ENCODE results near the gene MUC13. TPM values are rescaled to one million over a fixed set of nuclear protein-coding genes. Genes with fewer than 3 reads are reported as not detected.

MUC13 gene
- total RNA-seq, 1 donor from 2014 or later = not detected

GRCh38 chr3:124876401-124876878, 58.1 kb downstream of the MUC13 start:
- TF ChIP-seq, protein P1, sequence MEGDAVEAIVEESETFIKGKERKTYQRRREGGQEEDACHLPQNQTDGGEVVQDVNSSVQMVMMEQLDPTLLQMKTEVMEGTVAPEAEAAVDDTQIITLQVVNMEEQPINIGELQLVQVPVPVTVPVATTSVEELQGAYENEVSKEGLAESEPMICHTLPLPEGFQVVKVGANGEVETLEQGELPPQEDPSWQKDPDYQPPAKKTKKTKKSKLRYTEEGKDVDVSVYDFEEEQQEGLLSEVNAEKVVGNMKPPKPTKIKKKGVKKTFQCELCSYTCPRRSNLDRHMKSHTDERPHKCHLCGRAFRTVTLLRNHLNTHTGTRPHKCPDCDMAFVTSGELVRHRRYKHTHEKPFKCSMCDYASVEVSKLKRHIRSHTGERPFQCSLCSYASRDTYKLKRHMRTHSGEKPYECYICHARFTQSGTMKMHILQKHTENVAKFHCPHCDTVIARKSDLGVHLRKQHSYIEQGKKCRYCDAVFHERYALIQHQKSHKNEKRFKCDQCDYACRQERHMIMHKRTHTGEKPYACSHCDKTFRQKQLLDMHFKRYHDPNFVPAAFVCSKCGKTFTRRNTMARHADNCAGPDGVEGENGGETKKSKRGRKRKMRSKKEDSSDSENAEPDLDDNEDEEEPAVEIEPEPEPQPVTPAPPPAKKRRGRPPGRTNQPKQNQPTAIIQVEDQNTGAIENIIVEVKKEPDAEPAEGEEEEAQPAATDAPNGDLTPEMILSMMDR (IDR thresholded peaks at IDR 0.05; ENCODE audit: unreplicated experiment) = no peak
- no peak overlapping the region for H3K27ac Mint-ChIP-seq
- H3K9me3 Mint-ChIP-seq (ENCODE audit: low read depth) = no peaks in the 10 kb centered on the region
- H3K36me3 Mint-ChIP-seq (ENCODE audit: insufficient read depth) = peaks cover 3% of the 10 kb centered on the region
- DNase-seq (ENCODE audit: low spot score, unreplicated experiment) = no peak
- no peaks in the 10 kb centered on the region for H3K27me3 Mint-ChIP-seq
- peaks cover 5% of the 10 kb centered on the region for H3K4me1 Mint-ChIP-seq (ENCODE audit: low read depth)
- H3K4me3 Mint-ChIP-seq (ENCODE audit: low read depth) = no peak overlapping the region

DNA sequence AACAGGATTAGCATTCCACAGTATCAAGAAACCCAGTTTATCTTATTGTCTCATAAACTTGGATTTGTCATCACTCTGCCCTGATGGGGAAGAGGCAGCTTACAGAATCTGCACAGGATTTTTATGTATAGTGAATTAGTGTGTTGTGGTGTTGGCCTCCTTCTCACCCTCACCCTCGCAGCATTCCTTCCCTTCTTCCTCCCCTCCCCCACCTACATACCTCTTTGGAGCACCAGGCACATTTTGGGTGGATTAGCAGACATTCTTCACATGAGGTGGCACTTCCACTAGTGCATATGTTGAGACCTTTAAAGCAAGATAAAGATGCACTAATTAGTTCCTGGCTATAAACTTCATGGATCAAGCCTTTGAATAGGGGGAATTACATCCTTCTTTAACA, 61.3 kb downstream of the MUC13 start:
- Mint-ChIP-seq H3K36me3 (ENCODE audit: insufficient read depth) (peaks cover 5% of the 10 kb centered on the region), H3K27ac (no peak overlapping the region), H3K4me3 (ENCODE audit: low read depth) (no peak overlapping the region), H3K27me3 (no peaks in the 10 kb centered on the region), H3K9me3 (ENCODE audit: low read depth) (no peaks in the 10 kb centered on the region), H3K4me1 (ENCODE audit: low read depth) (no peaks in the 10 kb centered on the region)
- DNase-seq (ENCODE audit: low spot score, unreplicated experiment) = no peak
- TF ChIP-seq, protein P1 (IDR thresholded peaks at IDR 0.05; ENCODE audit: unreplicated experiment) = no peak

DNA sequence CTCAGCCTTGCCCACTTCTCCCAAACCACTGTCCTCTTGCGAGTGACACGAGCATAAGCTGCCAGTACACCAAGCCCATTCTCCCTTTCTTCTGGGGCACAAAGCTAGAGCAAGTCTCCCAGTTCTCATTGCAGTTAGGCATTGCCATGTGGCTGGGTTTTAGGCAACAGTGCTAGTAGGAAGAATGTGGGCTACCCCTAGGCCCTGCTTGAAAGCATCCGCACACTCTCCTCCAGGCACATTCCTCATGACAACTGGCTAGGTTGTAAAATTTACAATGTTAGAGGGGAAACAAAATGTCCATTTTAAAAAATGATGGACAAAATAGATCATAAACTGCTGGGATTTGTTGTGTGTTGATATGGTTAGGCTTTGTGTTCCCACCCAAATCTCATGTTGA, 67.0 kb downstream of the MUC13 start:
- Mint-ChIP-seq H3K9me3 (ENCODE audit: low read depth) (no peaks in the 10 kb centered on the region), H3K27me3 (no peaks in the 10 kb centered on the region), H3K4me1 (ENCODE audit: low read depth) (no peaks in the 10 kb centered on the region), H3K4me3 (ENCODE audit: low read depth) (no peak overlapping the region), H3K36me3 (ENCODE audit: insufficient read depth) (peaks cover 5% of the 10 kb centered on the region), H3K27ac (peak overlapping the region; percentile 53)
- TF ChIP-seq, protein P1 (IDR thresholded peaks at IDR 0.05; ENCODE audit: unreplicated experiment) = no peak
- no peak for DNase-seq (ENCODE audit: low spot score, unreplicated experiment)

DNA sequence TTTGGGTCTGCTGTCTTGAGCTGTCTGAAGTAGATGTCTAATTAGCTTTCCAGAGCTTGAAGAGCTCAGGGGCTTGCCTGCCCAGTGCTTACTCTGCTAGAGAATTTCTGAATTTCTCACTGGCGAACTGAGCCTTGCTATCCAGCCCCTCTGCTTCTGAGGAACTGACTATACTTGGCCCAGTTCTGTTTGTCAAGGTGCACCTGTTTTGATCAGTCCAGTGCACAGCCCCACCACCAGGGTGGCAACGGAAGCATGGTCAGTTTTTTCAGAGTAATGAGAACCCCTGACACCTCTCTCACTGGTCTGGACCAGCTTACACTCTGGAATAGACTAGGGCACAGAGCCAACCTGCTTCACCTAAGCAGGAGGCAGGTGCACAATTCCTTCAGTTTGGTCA, 72.5 kb downstream of the MUC13 start:
- no peaks in the 10 kb centered on the region for H3K9me3 Mint-ChIP-seq (ENCODE audit: low read depth)
- no peak overlapping the region for H3K4me3 Mint-ChIP-seq (ENCODE audit: low read depth)
- no peak overlapping the region for H3K27ac Mint-ChIP-seq
- peaks cover 6% of the 10 kb centered on the region for H3K36me3 Mint-ChIP-seq (ENCODE audit: insufficient read depth)
- H3K4me1 Mint-ChIP-seq (ENCODE audit: low read depth) = peaks cover 15% of the 10 kb centered on the region
- TF ChIP-seq, protein P1 (IDR thresholded peaks at IDR 0.05; ENCODE audit: unreplicated experiment) = no peak
- DNase-seq (ENCODE audit: low spot score, unreplicated experiment) = no peak
- H3K27me3 Mint-ChIP-seq = no peaks in the 10 kb centered on the region

DNA sequence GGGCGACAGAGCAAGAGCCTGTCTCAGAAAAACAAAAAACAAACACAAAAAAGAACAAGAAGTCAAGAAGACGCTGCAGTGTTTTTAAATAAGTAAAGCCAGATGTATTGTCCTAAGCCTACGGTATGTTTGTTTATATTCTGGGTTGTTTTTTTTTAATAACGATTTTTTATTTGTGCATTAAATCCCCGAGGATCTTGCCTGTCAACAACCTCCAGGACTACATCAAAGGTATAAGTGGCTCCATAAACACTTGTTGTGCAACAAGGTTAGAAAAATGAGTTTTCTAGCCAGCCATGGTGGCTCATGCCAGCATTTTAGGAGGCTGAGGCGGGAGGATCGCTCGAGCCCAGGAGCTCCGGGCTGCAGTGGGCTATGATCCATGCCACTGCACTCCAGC, 73.5 kb downstream of the MUC13 start:
- H3K27ac Mint-ChIP-seq = no peak overlapping the region
- peaks cover 15% of the 10 kb centered on the region for H3K4me1 Mint-ChIP-seq (ENCODE audit: low read depth)
- H3K4me3 Mint-ChIP-seq (ENCODE audit: low read depth) = no peak overlapping the region
- DNase-seq (ENCODE audit: low spot score, unreplicated experiment) = no peak
- H3K36me3 Mint-ChIP-seq (ENCODE audit: insufficient read depth) = peaks cover 6% of the 10 kb centered on the region
- H3K9me3 Mint-ChIP-seq (ENCODE audit: low read depth) = no peaks in the 10 kb centered on the region
- no peaks in the 10 kb centered on the region for H3K27me3 Mint-ChIP-seq
- TF ChIP-seq, protein P1 (IDR thresholded peaks at IDR 0.05; ENCODE audit: unreplicated experiment) = no peak
